ENCODE measurements around the gene AK2. TPM values are rescaled to one million over a fixed set of nuclear protein-coding genes. Genes with fewer than 3 reads are reported as not detected.
"Not testable (repeated sequence)": the region's sequence is repeated elsewhere in the genome, so short reads cannot be mapped to it uniquely, and the experiment has no call there.

AK2 gene
- total RNA-seq, 1 experiment from 2014 or later = 159 TPM

- H3K56ac ChIP-seq (ENCODE audit: insufficient read length, low read depth, low read length) = no peak overlapping the region
- no peak overlapping the region for H3K4ac ChIP-seq (ENCODE audit: low read depth, low read length)
- H3K23ac ChIP-seq (ENCODE audit: insufficient read length, low read depth, low read length) = no peak overlapping the region
- no peak overlapping the region for H4K8ac ChIP-seq (replicated peaks; ENCODE audit: insufficient read length, low read depth, low read length)
- no peaks in the 10 kb centered on the region for H3K27me3 ChIP-seq (ENCODE audit: insufficient read depth, low read length)
- H3K14ac ChIP-seq (ENCODE audit: insufficient read depth, low read length) = no peak overlapping the region
- no peak overlapping the region for H3T11ph ChIP-seq (ENCODE audit: low read length)
- no peaks in the 10 kb centered on the region for H3K23me2 ChIP-seq (ENCODE audit: insufficient read length, low read depth, low read length, poor library complexity, severe bottlenecking)
- peaks cover 4% of the 10 kb centered on the region; the same call in 1 of the 2 replicates for H3K4me1 ChIP-seq (ENCODE audit: insufficient read depth, low read length)
- no peak overlapping the region for H3K9ac ChIP-seq (ENCODE audit: extremely low read depth, insufficient read length, low read length)
- H3K18ac ChIP-seq (ENCODE audit: insufficient read length, low read depth, low read length) = no peak overlapping the region
- H3K4me3 Mint-ChIP-seq = no peak overlapping the region
- no peaks in the 10 kb centered on the region; the same call in 1 of the 2 replicates for H3K27me3 Mint-ChIP-seq (ENCODE audit: low read depth)
- no peak overlapping the region for H3K4me2 ChIP-seq (ENCODE audit: insufficient read depth, insufficient read length, low read length)
- H3K9me3 ChIP-seq (ENCODE audit: control insufficient read depth, low read depth, low read length) = no peaks in the 10 kb centered on the region
- no peak overlapping the region for H4K5ac ChIP-seq (ENCODE audit: insufficient read length, low read depth, low read length)
- no peak overlapping the region for H4K91ac ChIP-seq (ENCODE audit: insufficient read length, low read depth, low read length)
- H4K20me1 ChIP-seq (ENCODE audit: control insufficient read depth, insufficient read depth, insufficient read length) = no peaks in the 10 kb centered on the region
- no peak overlapping the region for H2BK5ac ChIP-seq (ENCODE audit: insufficient read length, low read length)
- H2BK15ac ChIP-seq (ENCODE audit: low read depth, low read length) = no peak overlapping the region
- peaks cover 22 to 26% of the 10 kb centered on the region in 2 experiments for H3K4me1 Mint-ChIP-seq
- DNase-seq = no peak
- no peaks in the 10 kb centered on the region for H3K36me3 Mint-ChIP-seq (ENCODE audit: insufficient read depth in 1 of 3, low read depth in 3 of 3)
- no peaks in the 10 kb centered on the region for H3K79me1 ChIP-seq (ENCODE audit: insufficient read depth, low read depth, low read length, poor library complexity, severe bottlenecking)
- no peaks in the 10 kb centered on the region for H3K79me2 ChIP-seq (ENCODE audit: insufficient read depth, low read length)
- H2AFZ ChIP-seq (ENCODE audit: low read length) = no peak overlapping the region
- H3K9me3 Mint-ChIP-seq = no peaks in the 10 kb centered on the region
- H2BK12ac ChIP-seq (ENCODE audit: insufficient read length, low read depth, low read length) = no peak overlapping the region
- no peak overlapping the region for H2BK20ac ChIP-seq (ENCODE audit: low read depth, low read length, poor library complexity, severe bottlenecking)
- no peak overlapping the region for H3K27ac Mint-ChIP-seq
- no peak for TF ChIP-seq CTCF (conservative IDR thresholded peaks at IDR 0.05)
- H2BK120ac ChIP-seq (ENCODE audit: low read depth, low read length, poor library complexity, severe bottlenecking) = no peak overlapping the region
- no peak overlapping the region for H2AK5ac ChIP-seq (ENCODE audit: insufficient read length, low read length)
- no peak overlapping the region for H3K27ac ChIP-seq (ENCODE audit: insufficient read length, low read depth, low read length)
- no CpG with 5 or more reads among the region's 2 CpGs for WGBS (ENCODE audit: extremely low coverage, insufficient read length, low lambda C conversion rate)
Measured at GRCh38 chr1:32997381-32997891, 39.2 kb downstream of the AK2 start.

- H2BK15ac ChIP-seq (ENCODE audit: low read depth, low read length); H4K5ac ChIP-seq (ENCODE audit: insufficient read length, low read depth, low read length); H3K79me2 ChIP-seq (ENCODE audit: insufficient read depth, low read length); H3K9me3 Mint-ChIP-seq; H3K4me2 ChIP-seq (ENCODE audit: insufficient read depth, insufficient read length, low read length); H4K8ac ChIP-seq (replicated peaks; ENCODE audit: insufficient read length, low read depth, low read length); H3K56ac ChIP-seq (ENCODE audit: insufficient read length, low read depth, low read length); H3K23me2 ChIP-seq (ENCODE audit: insufficient read length, low read depth, low read length, poor library complexity, severe bottlenecking); H3K27me3 ChIP-seq (ENCODE audit: insufficient read depth, low read length); H2AK5ac ChIP-seq (ENCODE audit: insufficient read length, low read length); H3K18ac ChIP-seq (ENCODE audit: insufficient read length, low read depth, low read length); H2BK120ac ChIP-seq (ENCODE audit: low read depth, low read length, poor library complexity, severe bottlenecking); H3K27ac Mint-ChIP-seq; H3K36me3 Mint-ChIP-seq (ENCODE audit: insufficient read depth in 1 of 3, low read depth in 3 of 3); H3K27ac ChIP-seq (ENCODE audit: insufficient read length, low read depth, low read length); H3T11ph ChIP-seq (ENCODE audit: low read length); H2BK12ac ChIP-seq (ENCODE audit: insufficient read length, low read depth, low read length); H3K23ac ChIP-seq (ENCODE audit: insufficient read length, low read depth, low read length); H3K9ac ChIP-seq (ENCODE audit: extremely low read depth, insufficient read length, low read length); H2AFZ ChIP-seq (ENCODE audit: low read length); H4K20me1 ChIP-seq (ENCODE audit: control insufficient read depth, insufficient read depth, insufficient read length); H2BK5ac ChIP-seq (ENCODE audit: insufficient read length, low read length); H3K79me1 ChIP-seq (ENCODE audit: insufficient read depth, low read depth, low read length, poor library complexity, severe bottlenecking); H3K4me3 Mint-ChIP-seq; DNase-seq; H3K4me1 ChIP-seq (ENCODE audit: insufficient read depth, low read length); H4K91ac ChIP-seq (ENCODE audit: insufficient read length, low read depth, low read length); H3K27me3 Mint-ChIP-seq (ENCODE audit: low read depth); H2BK20ac ChIP-seq (ENCODE audit: low read depth, low read length, poor library complexity, severe bottlenecking); H3K14ac ChIP-seq (ENCODE audit: insufficient read depth, low read length); H3K4ac ChIP-seq (ENCODE audit: low read depth, low read length); H3K9me3 ChIP-seq (ENCODE audit: control insufficient read depth, low read depth, low read length): not testable (repeated sequence)
- H3K4me1 Mint-ChIP-seq = peaks cover 26 to 29% of the 10 kb centered on the region in 2 experiments
- no CpG with 5 or more reads among the region's 8 CpGs for WGBS (ENCODE audit: extremely low coverage, insufficient read length, low lambda C conversion rate)
Measured at GRCh38 chr1:32993324-32993636, 43.4 kb downstream of the AK2 start.
